Mammary epithelial cell (primary cell): Measurements from ENCODE around the gene DGKI.

Experiments
- EZH2 ChIP-seq: IDR thresholded peaks from 2 replicates; pipeline ENCODE4 v1.6.1; 2012; ENCODE audit warnings: low read length, inconsistent platforms, borderline replicate concordance
- TF ChIP-seq, protein P1 (sequence below), 2 donors: IDR thresholded peaks in 1 of 2; conservative IDR thresholded peaks in 1 of 2; 2 replicates each; pipeline ENCODE4 v1.5.1; 2011 to 2012; ENCODE audit warnings: inconsistent platforms in 2 of 2, low read length in 2 of 2, mild to moderate bottlenecking in 2 of 2, control low read depth in 1 of 2, low read depth in 1 of 2; ENCODE audit not compliant: insufficient read depth in 1 of 2; ENCODE audit errors: extremely low read depth in 1 of 2

GRCh38 chr7:137475966-137476365 lies 370.8 kb downstream of the DGKI start:
- TF ChIP-seq, protein P1, sequence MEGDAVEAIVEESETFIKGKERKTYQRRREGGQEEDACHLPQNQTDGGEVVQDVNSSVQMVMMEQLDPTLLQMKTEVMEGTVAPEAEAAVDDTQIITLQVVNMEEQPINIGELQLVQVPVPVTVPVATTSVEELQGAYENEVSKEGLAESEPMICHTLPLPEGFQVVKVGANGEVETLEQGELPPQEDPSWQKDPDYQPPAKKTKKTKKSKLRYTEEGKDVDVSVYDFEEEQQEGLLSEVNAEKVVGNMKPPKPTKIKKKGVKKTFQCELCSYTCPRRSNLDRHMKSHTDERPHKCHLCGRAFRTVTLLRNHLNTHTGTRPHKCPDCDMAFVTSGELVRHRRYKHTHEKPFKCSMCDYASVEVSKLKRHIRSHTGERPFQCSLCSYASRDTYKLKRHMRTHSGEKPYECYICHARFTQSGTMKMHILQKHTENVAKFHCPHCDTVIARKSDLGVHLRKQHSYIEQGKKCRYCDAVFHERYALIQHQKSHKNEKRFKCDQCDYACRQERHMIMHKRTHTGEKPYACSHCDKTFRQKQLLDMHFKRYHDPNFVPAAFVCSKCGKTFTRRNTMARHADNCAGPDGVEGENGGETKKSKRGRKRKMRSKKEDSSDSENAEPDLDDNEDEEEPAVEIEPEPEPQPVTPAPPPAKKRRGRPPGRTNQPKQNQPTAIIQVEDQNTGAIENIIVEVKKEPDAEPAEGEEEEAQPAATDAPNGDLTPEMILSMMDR (conservative IDR thresholded peaks at IDR 0.05 in 1 of 2, IDR thresholded peaks at IDR 0.05 in 1 of 2; ENCODE audit: extremely low read depth in 1 of 2, insufficient read depth in 1 of 2, low read depth in 1 of 2, low read length in 2 of 2) = no peak
- TF ChIP-seq EZH2 = no peak
